Omental fat pad (tissue), 4 donors: ENCODE data around the gene ADK. TPM values are rescaled to one million over a fixed set of nuclear protein-coding genes. Genes with fewer than 3 reads are reported as not detected.

Experiments
- ATAC-seq: fragments of 150-250 bp; one replicate; pipeline ENCODE4 v1.9.1; 2016; ENCODE audit warnings: mild to moderate bottlenecking, moderate library complexity; ENCODE audit not compliant: low FRiP score
- DNase-seq: peaks from one replicate; pipeline ENCODE4 v3.0.0-alpha.2; 2019; ENCODE audit warnings: low spot score
- CTCF ChIP-seq, 3 donors: fragments of 450-650 bp; IDR thresholded peaks; one replicate each; pipeline ENCODE4 v1.5.1; 2016 to 2017; ENCODE audit warnings: antibody characterized with exemption in 3 of 3, mild to moderate bottlenecking in 3 of 3, moderate library complexity in 2 of 3
- total RNA-seq, 4 donors: library from RNA; depleted of rRNA; stranded (reverse); fragments of >200 nt; gene quantifications; one replicate each; pipeline ENCODE4 v1.1.0, GENCODE V29; 2016

Gene ADK
- total RNA-seq, 4 donors from 2014 or later, result 19.4 to 23.3 (median 22.0) TPM

DNA sequence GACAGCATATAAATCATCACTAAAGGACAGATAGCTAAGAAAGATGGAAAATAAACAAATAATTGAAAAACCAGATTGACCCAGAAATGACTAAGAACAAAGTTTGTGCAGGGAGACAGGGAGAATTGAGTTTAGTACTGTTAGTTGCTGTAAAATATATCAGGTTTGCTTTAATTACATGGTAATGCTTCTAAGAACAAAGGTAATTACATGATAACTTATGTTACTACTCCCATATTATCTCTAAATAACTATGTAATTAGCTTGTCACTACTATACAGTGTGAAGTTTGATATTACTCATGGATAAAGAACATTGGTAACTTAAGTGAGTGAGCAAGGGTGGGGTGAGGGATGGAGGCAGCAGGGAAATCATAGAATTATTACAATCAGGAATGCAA lies 540.1 kb downstream of the ADK start:
- TF ChIP-seq CTCF (IDR thresholded peaks at IDR 0.05), result no peak
- ATAC-seq, result no peak
- DNase-seq, result no peak

DNA sequence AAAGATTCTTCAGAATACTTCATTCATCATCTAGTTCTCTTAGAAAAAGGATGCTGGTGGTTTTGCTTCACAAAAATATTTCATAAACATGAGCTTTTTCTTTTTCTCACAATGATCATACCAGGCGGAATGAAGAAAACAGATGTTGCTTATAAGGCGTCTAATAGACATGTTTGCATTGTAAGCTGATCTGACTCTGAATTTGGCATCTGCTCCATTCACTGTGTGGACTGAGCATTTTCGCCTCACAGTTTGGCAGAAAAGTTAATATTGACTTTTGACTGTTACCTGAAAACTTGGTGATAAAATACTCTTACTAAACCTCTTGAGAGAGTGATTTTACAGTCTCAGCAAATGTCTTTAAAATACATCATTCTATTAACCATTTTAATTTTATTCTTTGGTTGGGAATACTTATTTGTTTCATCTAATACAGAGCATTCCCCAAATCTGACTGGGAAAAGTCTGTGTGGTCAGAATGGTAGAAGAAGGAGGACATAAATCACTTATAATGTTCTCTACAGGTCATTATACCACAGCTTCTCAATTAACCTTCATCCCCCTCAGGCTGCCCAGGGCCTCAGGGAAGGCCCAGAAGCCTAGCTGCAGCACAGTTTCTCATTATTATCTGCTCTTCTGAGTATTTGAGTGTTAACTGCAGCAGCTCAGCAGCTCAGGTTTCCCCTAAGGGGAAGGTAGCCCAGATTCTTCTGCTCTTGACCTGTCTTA lies 553.8 kb downstream of the ADK start:
- DNase-seq, result no peak
- TF ChIP-seq CTCF (IDR thresholded peaks at IDR 0.05), result no peak
- ATAC-seq, result no peak

DNA sequence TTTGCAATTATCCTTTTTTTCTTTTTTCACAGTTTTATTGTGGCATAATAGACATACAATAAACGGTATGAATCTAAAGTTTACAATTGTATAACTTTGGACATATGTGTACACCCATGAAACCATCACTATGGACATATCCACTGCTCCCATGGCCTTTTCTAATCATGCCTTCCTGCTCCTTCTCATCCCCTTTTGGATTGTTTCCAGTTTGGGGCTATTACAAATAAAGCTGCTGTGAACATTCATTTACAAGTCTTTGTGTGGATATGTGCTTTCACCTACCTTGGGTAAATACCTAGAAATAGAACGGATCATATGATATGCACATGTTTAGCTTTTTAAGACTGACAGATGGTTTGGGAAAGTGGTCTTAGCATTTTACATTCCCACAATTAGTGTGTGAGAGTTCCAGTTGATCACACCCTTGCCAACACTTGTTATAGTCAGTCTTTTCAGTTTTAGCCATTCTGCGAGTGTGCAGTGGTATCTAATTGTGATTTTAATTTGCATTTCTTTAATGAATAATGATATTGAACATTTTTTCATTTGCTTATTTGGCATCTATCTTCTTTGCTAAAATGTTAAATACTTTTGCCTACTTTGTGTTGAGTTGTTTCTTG lies 554.4 kb downstream of the ADK start:
- ATAC-seq (no peak), DNase-seq (no peak)
- TF ChIP-seq CTCF (IDR thresholded peaks at IDR 0.05), result no peak

- no peak for TF ChIP-seq CTCF (IDR thresholded peaks at IDR 0.05)
- DNase-seq (no peak), ATAC-seq (no peak)
Measured at GRCh38 chr10:74706966-74707365, 555.9 kb downstream of the ADK start.

GRCh38 chr10:74708246-74708645 lies 557.2 kb downstream of the ADK start:
- no peak for TF ChIP-seq CTCF (IDR thresholded peaks at IDR 0.05)
- no peak for ATAC-seq

DNA sequence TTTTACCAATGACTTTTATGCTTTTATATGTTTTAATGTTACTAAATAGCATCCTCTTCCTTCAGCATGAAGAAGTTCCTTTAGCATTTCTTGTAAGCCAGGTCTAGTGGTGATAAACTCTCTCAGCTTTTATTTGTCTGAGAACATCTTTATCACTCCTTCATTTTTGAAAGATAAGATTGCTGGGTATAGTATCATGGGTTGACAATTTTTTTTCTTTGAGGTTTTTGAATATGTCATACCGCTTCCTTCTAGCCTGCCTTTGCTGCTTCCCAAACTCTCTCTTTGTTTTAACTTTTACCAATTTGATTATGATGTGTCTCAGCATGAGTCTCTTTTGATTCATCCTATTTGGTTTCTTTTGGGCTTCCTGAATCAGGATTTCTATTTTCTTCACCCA lies 567.2 kb downstream of the ADK start:
- no peak for DNase-seq
- no peak for TF ChIP-seq CTCF (IDR thresholded peaks at IDR 0.05)
- no peak for ATAC-seq

More at GRCh38 chr10:74708246-74708645, 557.2 kb downstream of the ADK start:
- DNase-seq, result no peak

DNA sequence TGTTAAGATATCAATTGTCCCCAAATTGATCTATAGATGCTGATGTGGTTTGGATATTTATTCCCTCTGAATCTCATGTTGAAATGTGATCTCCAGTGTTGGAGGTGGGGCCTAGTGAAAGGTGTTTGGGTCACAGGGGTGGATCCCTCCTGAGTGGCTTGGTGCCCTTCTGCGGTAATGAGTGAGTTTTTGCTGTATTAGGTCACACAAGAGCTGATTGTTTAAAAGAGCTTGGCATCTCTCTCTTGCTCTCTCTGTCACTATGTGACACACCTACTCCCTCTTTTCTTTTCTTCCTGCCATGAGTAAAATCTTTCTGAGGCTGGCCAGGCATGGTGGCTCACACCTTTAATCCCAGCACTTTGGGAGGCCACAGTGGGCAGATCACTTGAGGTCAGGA lies 577.2 kb downstream of the ADK start:
- no peak for TF ChIP-seq CTCF (IDR thresholded peaks at IDR 0.05)
- no peak for DNase-seq
- ATAC-seq, result no peak
